Measurements from ENCODE around the gene PEX5L. TPM values are rescaled to one million over a fixed set of nuclear protein-coding genes. Genes with fewer than 3 reads are reported as not detected.

The PEX5L gene
- total RNA-seq, 1 experiment from 2014 or later, result not detected

DNA sequence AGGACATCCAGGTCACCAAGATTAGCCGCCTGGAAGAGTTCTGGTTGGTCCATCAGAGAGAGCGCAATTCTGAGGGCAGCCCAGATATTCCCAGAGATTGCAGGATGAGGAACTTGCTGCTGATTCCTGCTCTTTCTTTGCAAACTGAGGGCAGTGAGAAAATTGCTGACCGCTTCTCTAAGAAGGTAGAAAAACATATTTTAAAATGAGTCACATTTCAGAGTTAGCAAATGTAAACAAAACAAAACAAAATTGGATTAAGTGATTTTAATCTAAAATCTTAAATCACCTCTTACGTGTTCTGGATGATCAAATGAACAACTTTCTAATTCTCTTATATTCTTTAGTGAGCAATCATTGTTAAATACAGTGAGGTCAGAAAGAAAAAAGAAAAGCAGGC, 234.9 kb downstream of the PEX5L start:
- BruUV-seq (replicated peaks), result no TSS peak
- Histone ChIP-seq H3K4me2 (ENCODE audit: low read length) (no peak overlapping the region), H3K36me3 (ENCODE audit: control insufficient read depth in 1 of 2, insufficient read depth in 2 of 2, low read length in 2 of 2) (no peaks in the 10 kb centered on the region), H3K27me3 (ENCODE audit: insufficient read depth, low read length) (no peaks in the 10 kb centered on the region), H3K4me3 (replicated peaks in 1 of 2; ENCODE audit: low read depth in 1 of 2, low read length in 2 of 2) (no peak overlapping the region), H3K9me2 (ENCODE audit: insufficient read depth) (no peaks in the 10 kb centered on the region), H3K9ac (ENCODE audit: low read length) (no peak overlapping the region), H4K20me1 (ENCODE audit: insufficient read depth) (no peaks in the 10 kb centered on the region), H2AFZ (ENCODE audit: low read depth, low read length, poor library complexity, severe bottlenecking) (no peak overlapping the region), H3K9me3 (ENCODE audit: control insufficient read depth in 1 of 2, insufficient read depth in 1 of 2, low read depth in 1 of 2, low read length in 2 of 2) (no peaks in the 10 kb centered on the region), H3K27ac (ENCODE audit: low read depth, low read length) (no peak overlapping the region), H3K79me2 (ENCODE audit: insufficient read depth, low read length) (no peaks in the 10 kb centered on the region), H3K4me1 (ENCODE audit: control insufficient read depth in 1 of 2, insufficient read depth in 2 of 2, low read length in 2 of 2) (no peaks in the 10 kb centered on the region)
- no peak for TF ChIP-seq POLR2AphosphoS5 (IDR thresholded peaks at IDR 0.05; ENCODE audit: low read depth, low read length)
- no peak for TF ChIP-seq FOSL1 (IDR thresholded peaks at IDR 0.05; ENCODE audit: low read depth)
- TF ChIP-seq, protein P1, sequence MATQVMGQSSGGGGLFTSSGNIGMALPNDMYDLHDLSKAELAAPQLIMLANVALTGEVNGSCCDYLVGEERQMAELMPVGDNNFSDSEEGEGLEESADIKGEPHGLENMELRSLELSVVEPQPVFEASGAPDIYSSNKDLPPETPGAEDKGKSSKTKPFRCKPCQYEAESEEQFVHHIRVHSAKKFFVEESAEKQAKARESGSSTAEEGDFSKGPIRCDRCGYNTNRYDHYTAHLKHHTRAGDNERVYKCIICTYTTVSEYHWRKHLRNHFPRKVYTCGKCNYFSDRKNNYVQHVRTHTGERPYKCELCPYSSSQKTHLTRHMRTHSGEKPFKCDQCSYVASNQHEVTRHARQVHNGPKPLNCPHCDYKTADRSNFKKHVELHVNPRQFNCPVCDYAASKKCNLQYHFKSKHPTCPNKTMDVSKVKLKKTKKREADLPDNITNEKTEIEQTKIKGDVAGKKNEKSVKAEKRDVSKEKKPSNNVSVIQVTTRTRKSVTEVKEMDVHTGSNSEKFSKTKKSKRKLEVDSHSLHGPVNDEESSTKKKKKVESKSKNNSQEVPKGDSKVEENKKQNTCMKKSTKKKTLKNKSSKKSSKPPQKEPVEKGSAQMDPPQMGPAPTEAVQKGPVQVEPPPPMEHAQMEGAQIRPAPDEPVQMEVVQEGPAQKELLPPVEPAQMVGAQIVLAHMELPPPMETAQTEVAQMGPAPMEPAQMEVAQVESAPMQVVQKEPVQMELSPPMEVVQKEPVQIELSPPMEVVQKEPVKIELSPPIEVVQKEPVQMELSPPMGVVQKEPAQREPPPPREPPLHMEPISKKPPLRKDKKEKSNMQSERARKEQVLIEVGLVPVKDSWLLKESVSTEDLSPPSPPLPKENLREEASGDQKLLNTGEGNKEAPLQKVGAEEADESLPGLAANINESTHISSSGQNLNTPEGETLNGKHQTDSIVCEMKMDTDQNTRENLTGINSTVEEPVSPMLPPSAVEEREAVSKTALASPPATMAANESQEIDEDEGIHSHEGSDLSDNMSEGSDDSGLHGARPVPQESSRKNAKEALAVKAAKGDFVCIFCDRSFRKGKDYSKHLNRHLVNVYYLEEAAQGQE (IDR thresholded peaks at IDR 0.05; ENCODE audit: low read depth), result no peak
- TF ChIP-seq RAD21 (IDR thresholded peaks at IDR 0.05; ENCODE audit: low read depth), result no peak
- TF ChIP-seq, protein P2, sequence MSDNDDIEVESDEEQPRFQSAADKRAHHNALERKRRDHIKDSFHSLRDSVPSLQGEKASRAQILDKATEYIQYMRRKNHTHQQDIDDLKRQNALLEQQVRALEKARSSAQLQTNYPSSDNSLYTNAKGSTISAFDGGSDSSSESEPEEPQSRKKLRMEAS (IDR thresholded peaks at IDR 0.05), result no peak
- TF ChIP-seq ZFX (IDR thresholded peaks at IDR 0.05), result no peak
- TF ChIP-seq SIN3A (IDR thresholded peaks at IDR 0.05; ENCODE audit: low read depth), result no peak
- no peak for TF ChIP-seq SP1 (IDR thresholded peaks at IDR 0.05; ENCODE audit: low read depth)
- TF ChIP-seq TCF7L2 (IDR thresholded peaks at IDR 0.05; ENCODE audit: borderline replicate concordance, extremely low read depth, insufficient read depth, insufficient read length), result no peak
- no peak for TF ChIP-seq EZH2phosphoT487 (IDR thresholded peaks at IDR 0.05; ENCODE audit: borderline replicate concordance)
- TF ChIP-seq SRF (IDR thresholded peaks at IDR 0.05; ENCODE audit: low read depth), result no peak
- no peak for TF ChIP-seq YY1 (IDR thresholded peaks at IDR 0.05; ENCODE audit: extremely low read depth, insufficient replicate concordance, low read depth, low read length)
- no peak for DNase-seq (ENCODE audit: low read depth, low spot score)
- intact Hi-C loops (cut with micrococcal nuclease), result no loop called here
- ChIA-PET POLR2A (no interaction called here), CTCF (no interaction called here), RAD21 (ENCODE audit: low non-redundant PET in 1 of 2, low total read pairs in 2 of 2, uncharacterized antibody in 2 of 2, unreplicated experiment in 2 of 2) (interaction anchor here in 1 of 2 experiments (0.7 kb wide), 1 partner anchor 284 kb away, joined by 6 read pairs; no protein-coding TSS in a partner anchor)
- ATAC-seq, result no peak

Data from HCT116 (cell line).